ENCODE measurements around the gene SMYD3. TPM values are rescaled to one million over a fixed set of nuclear protein-coding genes. Genes with fewer than 3 reads are reported as not detected.
"Not testable (repeated sequence)": the region's sequence is repeated elsewhere in the genome, so short reads cannot be mapped to it uniquely, and the experiment has no call there.

SMYD3 gene
- total RNA-seq, 1 donor from 2014 or later, result 35.4 TPM

- no peak overlapping the region for H3K27ac Mint-ChIP-seq (ENCODE audit: unreplicated experiment)
- H3K4me3 Mint-ChIP-seq (ENCODE audit: unreplicated experiment), result no peak overlapping the region
- TF ChIP-seq CTCF (IDR thresholded peaks at IDR 0.05; ENCODE audit: unreplicated experiment), result no peak
- H3K36me3 Mint-ChIP-seq (ENCODE audit: low read depth, unreplicated experiment), result peaks cover 5% of the 10 kb centered on the region
- H3K4me1 Mint-ChIP-seq (ENCODE audit: unreplicated experiment), result no peaks in the 10 kb centered on the region
- peaks cover 3% of the 10 kb centered on the region for H3K27me3 Mint-ChIP-seq (ENCODE audit: unreplicated experiment)
- no peaks in the 10 kb centered on the region for H3K9me3 Mint-ChIP-seq (ENCODE audit: unreplicated experiment)
- DNase-seq (ENCODE audit: low spot score), result no peak
Observed at GRCh38 chr1:246364415-246364941, 142.6 kb downstream of the SMYD3 start.

- not testable (repeated sequence) for H3K9me3 Mint-ChIP-seq (ENCODE audit: unreplicated experiment); H3K27me3 Mint-ChIP-seq (ENCODE audit: unreplicated experiment); DNase-seq (ENCODE audit: low spot score); H3K4me3 Mint-ChIP-seq (ENCODE audit: unreplicated experiment); H3K36me3 Mint-ChIP-seq (ENCODE audit: low read depth, unreplicated experiment); H3K4me1 Mint-ChIP-seq (ENCODE audit: unreplicated experiment)
- H3K27ac Mint-ChIP-seq (ENCODE audit: unreplicated experiment), result peak overlapping the region; percentile 84
Observed at GRCh38 chr1:246357014-246357598, 150.0 kb downstream of the SMYD3 start.

GRCh38 chr1:246355411-246356230 is 151.5 kb downstream of the SMYD3 start:
- H3K9me3 Mint-ChIP-seq (ENCODE audit: unreplicated experiment), result no peaks in the 10 kb centered on the region
- H3K36me3 Mint-ChIP-seq (ENCODE audit: low read depth, unreplicated experiment), result no peaks in the 10 kb centered on the region
- no peak for DNase-seq (ENCODE audit: low spot score)
- H3K27ac Mint-ChIP-seq (ENCODE audit: unreplicated experiment), result peak overlapping the region; percentile 67
- no peak for TF ChIP-seq CTCF (IDR thresholded peaks at IDR 0.05; ENCODE audit: unreplicated experiment)
- H3K27me3 Mint-ChIP-seq (ENCODE audit: unreplicated experiment), result no peaks in the 10 kb centered on the region
- H3K4me3 Mint-ChIP-seq (ENCODE audit: unreplicated experiment), result no peak overlapping the region
- H3K4me1 Mint-ChIP-seq (ENCODE audit: unreplicated experiment), result peaks cover 6% of the 10 kb centered on the region

GRCh38 chr1:246351721-246352120 is 155.4 kb downstream of the SMYD3 start:
- H3K27ac Mint-ChIP-seq (ENCODE audit: unreplicated experiment), result no peak overlapping the region
- no peak overlapping the region for H3K4me3 Mint-ChIP-seq (ENCODE audit: unreplicated experiment)
- no peak for TF ChIP-seq CTCF (IDR thresholded peaks at IDR 0.05; ENCODE audit: unreplicated experiment)
- peaks cover 6% of the 10 kb centered on the region for H3K4me1 Mint-ChIP-seq (ENCODE audit: unreplicated experiment)
- H3K36me3 Mint-ChIP-seq (ENCODE audit: low read depth, unreplicated experiment), result no peaks in the 10 kb centered on the region
- H3K27me3 Mint-ChIP-seq (ENCODE audit: unreplicated experiment), result no peaks in the 10 kb centered on the region
- DNase-seq (ENCODE audit: low spot score), result no peak
- H3K9me3 Mint-ChIP-seq (ENCODE audit: unreplicated experiment), result no peaks in the 10 kb centered on the region

- no peak for TF ChIP-seq CTCF (IDR thresholded peaks at IDR 0.05; ENCODE audit: unreplicated experiment)
- H3K9me3 Mint-ChIP-seq (ENCODE audit: unreplicated experiment), result no peaks in the 10 kb centered on the region
- H3K36me3 Mint-ChIP-seq (ENCODE audit: low read depth, unreplicated experiment), result no peaks in the 10 kb centered on the region
- no peaks in the 10 kb centered on the region for H3K4me1 Mint-ChIP-seq (ENCODE audit: unreplicated experiment)
- no peak for DNase-seq (ENCODE audit: low spot score)
- H3K27me3 Mint-ChIP-seq (ENCODE audit: unreplicated experiment), result no peaks in the 10 kb centered on the region
- H3K27ac Mint-ChIP-seq (ENCODE audit: unreplicated experiment), result no peak overlapping the region
- no peak overlapping the region for H3K4me3 Mint-ChIP-seq (ENCODE audit: unreplicated experiment)
Observed at GRCh38 chr1:246350745-246351144, 156.3 kb downstream of the SMYD3 start.

All from endothelial cell (in vitro differentiated cells).